Smooth muscle cell (in vitro differentiated cells): ENCODE data around the gene CYB5R4. TPM values are rescaled to one million over a fixed set of nuclear protein-coding genes. Genes with fewer than 3 reads are reported as not detected.
A peak's percentile ranks its signal among the peaks of the same experiment; 100 is the strongest.

Experiments
- DNase-seq: peaks from one replicate; lab custom pipeline; 2025; ENCODE audit not compliant: unreplicated experiment; lab: John Stamatoyannopoulos, UW
- H2AFZ ChIP-seq: fragments of 200-600 bp; sonication (generic); 2 replicates; pipeline ENCODE4 v1.6.0; 2016; ENCODE audit warnings: antibody characterized with exemption, low read depth, mild to moderate bottlenecking
- H3F3A ChIP-seq: fragments of 200-600 bp; sonication (generic); 2 replicates; pipeline ENCODE4 v1.6.0; 2017; ENCODE audit warnings: antibody characterized with exemption, low read depth
- H3K27ac ChIP-seq: fragments of 200-600 bp; sonication (generic); 2 replicates; pipeline ENCODE4 v1.5.1; 2016; ENCODE audit warnings: low read depth, mild to moderate bottlenecking
- H3K27me3 ChIP-seq: fragments of 200-600 bp; sonication (generic); 2 replicates; pipeline ENCODE4 v1.6.1; 2016; ENCODE audit warnings: low read depth, mild to moderate bottlenecking
- H3K36me3 ChIP-seq: fragments of 200-600 bp; sonication (generic); 2 replicates; pipeline ENCODE4 v1.5.1; 2016; ENCODE audit warnings: low read depth
- H3K4me1 ChIP-seq: fragments of 200-600 bp; sonication (generic); 2 replicates; pipeline ENCODE4 v1.5.1; 2016; ENCODE audit warnings: low read depth
- H3K4me2 ChIP-seq: fragments of 200-600 bp; sonication (generic); 2 replicates; pipeline ENCODE4 v1.6.0; 2016; ENCODE audit warnings: mild to moderate bottlenecking
- H3K4me3 ChIP-seq: fragments of 200-600 bp; sonication (generic); 2 replicates; pipeline ENCODE4 v1.5.1; 2016; ENCODE audit warnings: mild to moderate bottlenecking
- H3K79me2 ChIP-seq: fragments of 200-600 bp; sonication (generic); 2 replicates; pipeline ENCODE4 v1.6.0; 2016; ENCODE audit warnings: low read depth, mild to moderate bottlenecking
- H3K9ac ChIP-seq: fragments of 200-600 bp; sonication (generic); 2 replicates; pipeline ENCODE4 v1.6.0; 2016; ENCODE audit warnings: low read depth
- H3K9me3 ChIP-seq: fragments of 200-600 bp; sonication (generic); replicated peaks from 2 replicates; pipeline ENCODE4 v1.5.1; 2016; ENCODE audit warnings: low read depth
- H4K20me1 ChIP-seq: fragments of 200-600 bp; sonication (generic); 2 replicates; pipeline ENCODE4 v1.6.0; 2016; ENCODE audit warnings: low read depth
- WGBS: methylation state at CpG from one replicate; pipeline ENCODE4 v1.1.7; 2016; ENCODE audit warnings: low lambda C conversion rate; 5-methylcytosine and 5-hydroxymethylcytosine counted together
- polyA plus RNA-seq: library from polyadenylated mRNA; unstranded; fragments of >200 nt; fragmentation: Nextera tagmentation; extraction: Ambion mirVana; gene quantifications from 2 replicates; pipeline ENCODE4 v1.2.1, GENCODE V29; 2016
- total RNA-seq: library from RNA; depleted of rRNA; stranded (reverse); fragments of >200 nt; gene quantifications from 2 replicates; pipeline ENCODE4 v1.2.3, GENCODE V29; 2014
- TF ChIP-seq, protein P1 (sequence below): fragments of 200-600 bp; sonication (generic); IDR thresholded peaks from 2 replicates; pipeline ENCODE4 v1.5.1; 2017; ENCODE audit warnings: borderline replicate concordance, mild to moderate bottlenecking, antibody characterized with exemption; ENCODE audit not compliant: insufficient read depth, poor library complexity, severe bottlenecking

CYB5R4 gene
- total and polyA plus RNA-seq, 2 experiments from 2014 or later = 5.8 to 9.5 TPM

DNA sequence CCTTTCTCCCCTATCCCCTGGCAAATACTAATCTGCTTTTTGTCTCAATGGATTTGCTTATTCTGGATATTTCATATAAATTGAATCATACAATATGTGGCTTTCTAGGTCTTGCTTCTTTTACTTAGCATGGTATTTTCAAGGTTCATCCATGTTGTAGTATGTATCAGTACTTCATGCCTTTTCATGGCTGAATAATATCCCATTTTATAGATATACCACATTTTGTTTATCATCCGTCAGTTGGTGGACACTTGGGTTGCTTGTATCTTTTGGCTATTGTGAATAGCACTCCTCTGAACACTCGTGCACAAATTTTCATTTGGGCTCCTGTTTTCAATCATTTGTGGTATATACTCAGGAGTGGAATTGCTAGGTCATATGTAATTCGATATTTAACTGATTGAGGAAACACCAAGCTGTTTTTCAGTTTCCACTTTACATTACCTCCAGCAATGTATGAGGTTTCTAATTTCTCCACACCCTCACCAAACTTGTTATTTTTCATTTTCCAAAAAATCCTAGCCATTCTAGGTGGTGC, 36.8 kb upstream of the CYB5R4 start:
- WGBS = 85% methylated on average over 3 of the region's 3 CpGs
- Histone ChIP-seq H3F3A (no peaks in the 10 kb centered on the region), H3K9ac (no peak overlapping the region), H3K79me2 (no peaks in the 10 kb centered on the region), H3K4me3 (no peak overlapping the region), H2AFZ (no peak overlapping the region), H3K4me2 (no peak overlapping the region), H3K27ac (no peak overlapping the region), H4K20me1 (no peaks in the 10 kb centered on the region), H3K4me1 (no peaks in the 10 kb centered on the region), H3K36me3 (no peaks in the 10 kb centered on the region), H3K9me3 (no peaks in the 10 kb centered on the region), H3K27me3 (no peaks in the 10 kb centered on the region)
- TF ChIP-seq, protein P1, sequence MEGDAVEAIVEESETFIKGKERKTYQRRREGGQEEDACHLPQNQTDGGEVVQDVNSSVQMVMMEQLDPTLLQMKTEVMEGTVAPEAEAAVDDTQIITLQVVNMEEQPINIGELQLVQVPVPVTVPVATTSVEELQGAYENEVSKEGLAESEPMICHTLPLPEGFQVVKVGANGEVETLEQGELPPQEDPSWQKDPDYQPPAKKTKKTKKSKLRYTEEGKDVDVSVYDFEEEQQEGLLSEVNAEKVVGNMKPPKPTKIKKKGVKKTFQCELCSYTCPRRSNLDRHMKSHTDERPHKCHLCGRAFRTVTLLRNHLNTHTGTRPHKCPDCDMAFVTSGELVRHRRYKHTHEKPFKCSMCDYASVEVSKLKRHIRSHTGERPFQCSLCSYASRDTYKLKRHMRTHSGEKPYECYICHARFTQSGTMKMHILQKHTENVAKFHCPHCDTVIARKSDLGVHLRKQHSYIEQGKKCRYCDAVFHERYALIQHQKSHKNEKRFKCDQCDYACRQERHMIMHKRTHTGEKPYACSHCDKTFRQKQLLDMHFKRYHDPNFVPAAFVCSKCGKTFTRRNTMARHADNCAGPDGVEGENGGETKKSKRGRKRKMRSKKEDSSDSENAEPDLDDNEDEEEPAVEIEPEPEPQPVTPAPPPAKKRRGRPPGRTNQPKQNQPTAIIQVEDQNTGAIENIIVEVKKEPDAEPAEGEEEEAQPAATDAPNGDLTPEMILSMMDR = no peak
- DNase-seq = no peak

DNA sequence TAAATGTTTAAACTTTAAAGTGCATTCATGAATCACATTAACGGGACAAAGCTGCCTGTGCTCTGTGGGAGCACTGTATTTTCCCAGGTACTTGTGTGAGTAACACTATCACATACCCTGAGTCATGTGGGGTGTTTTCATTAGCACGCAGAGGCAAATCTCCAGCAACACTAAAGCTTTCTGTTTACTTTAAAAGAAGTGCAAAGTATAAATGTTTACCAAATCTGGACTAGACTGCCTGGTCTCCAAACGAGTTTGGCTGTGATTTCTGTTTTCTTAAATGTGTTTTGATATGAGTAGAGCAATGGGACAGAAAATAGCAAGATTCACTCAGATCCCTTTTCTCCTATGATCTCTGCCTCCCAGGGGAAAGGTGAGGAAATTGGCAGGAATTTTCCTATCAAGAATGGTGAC, 35.1 kb upstream of the CYB5R4 start:
- Histone ChIP-seq H3K9me3 (no peaks in the 10 kb centered on the region), H3K4me3 (no peak overlapping the region), H3K79me2 (no peaks in the 10 kb centered on the region), H3K36me3 (no peaks in the 10 kb centered on the region), H3K27ac (peak overlapping the region; percentile 32), H3K27me3 (no peaks in the 10 kb centered on the region), H4K20me1 (no peaks in the 10 kb centered on the region), H3K9ac (no peak overlapping the region), H3K4me1 (no peaks in the 10 kb centered on the region), H3K4me2 (peak overlapping the region; percentile 44), H2AFZ (peak overlapping the region; percentile 61), H3F3A (no peaks in the 10 kb centered on the region)
- TF ChIP-seq, protein P1 = no peak
- WGBS = 34% methylated on average over 3 of the region's 3 CpGs
- DNase-seq = no peak

DNA sequence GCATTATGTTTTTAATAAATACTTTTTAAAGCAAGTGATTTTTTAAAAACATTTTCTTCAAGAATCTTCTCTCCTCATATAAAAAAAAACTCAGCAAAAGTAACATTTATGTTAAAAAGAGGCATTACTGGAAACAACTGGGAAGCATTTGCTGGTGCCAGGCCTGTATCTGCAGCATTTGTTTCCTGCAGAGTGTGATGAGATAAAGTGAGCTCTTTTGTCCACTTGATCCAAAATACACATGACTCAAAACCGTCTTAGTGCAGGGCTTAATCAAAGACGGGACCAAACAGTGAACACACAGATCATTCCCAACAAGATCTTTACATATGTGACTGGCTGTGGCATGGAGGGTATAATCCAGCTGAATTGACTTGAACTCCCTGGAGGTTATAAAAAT, 34.7 kb upstream of the CYB5R4 start:
- H3K36me3 ChIP-seq = no peaks in the 10 kb centered on the region
- H3K4me3 ChIP-seq = no peak overlapping the region
- no peaks in the 10 kb centered on the region for H3K27me3 ChIP-seq
- TF ChIP-seq, protein P1 = no peak
- H3K9ac ChIP-seq = no peak overlapping the region
- H3K79me2 ChIP-seq = no peaks in the 10 kb centered on the region
- no peaks in the 10 kb centered on the region for H3K9me3 ChIP-seq
- H3K27ac ChIP-seq = peak overlapping the region; percentile 32
- peak overlapping the region; percentile 44 for H3K4me2 ChIP-seq
- WGBS = 45% methylated on average over 2 of the region's 2 CpGs
- H3F3A ChIP-seq = no peaks in the 10 kb centered on the region
- H4K20me1 ChIP-seq = no peaks in the 10 kb centered on the region
- no peak for DNase-seq
- no peaks in the 10 kb centered on the region for H3K4me1 ChIP-seq
- H2AFZ ChIP-seq = peak overlapping the region; percentile 61

DNA sequence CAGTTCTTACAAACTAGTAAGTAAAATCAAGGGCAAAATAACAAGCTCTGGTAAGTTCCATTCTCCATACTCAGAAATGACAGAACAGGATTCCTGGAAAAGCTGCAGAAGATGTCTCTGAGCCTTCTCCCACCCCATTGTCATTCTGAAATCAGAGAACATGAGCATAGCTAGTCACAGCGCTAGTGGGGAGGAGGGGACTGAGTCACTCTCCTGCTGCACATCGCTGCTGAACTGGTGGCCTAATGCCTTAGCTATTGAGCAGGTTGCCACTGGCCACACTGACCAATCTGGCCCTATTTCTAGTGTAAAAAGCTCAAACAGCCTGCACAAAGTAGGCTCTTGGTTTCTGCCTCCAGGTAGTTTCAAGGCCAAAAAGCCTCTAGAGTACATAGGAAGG, 32.4 kb upstream of the CYB5R4 start:
- no peak overlapping the region for H3K27ac ChIP-seq
- H3K27me3 ChIP-seq = no peaks in the 10 kb centered on the region
- no peak overlapping the region for H3K9ac ChIP-seq
- H4K20me1 ChIP-seq = no peaks in the 10 kb centered on the region
- WGBS = 28% methylated on average over 2 of the region's 2 CpGs
- no peak overlapping the region for H3K4me3 ChIP-seq
- no peak overlapping the region for H3K4me2 ChIP-seq
- H3K79me2 ChIP-seq = no peaks in the 10 kb centered on the region
- no peak for DNase-seq
- H2AFZ ChIP-seq = no peak overlapping the region
- no peaks in the 10 kb centered on the region for H3K36me3 ChIP-seq
- H3K9me3 ChIP-seq = no peaks in the 10 kb centered on the region
- H3K4me1 ChIP-seq = no peaks in the 10 kb centered on the region
- H3F3A ChIP-seq = no peaks in the 10 kb centered on the region
- TF ChIP-seq, protein P1 = no peak
